Sigmoid colon (tissue), 7 donors: ENCODE data around the gene C10orf62. TPM values are rescaled to one million over a fixed set of nuclear protein-coding genes. Genes with fewer than 3 reads are reported as not detected.

ENCODE experiments used
- DNase-seq: peaks from one replicate; pipeline ENCODE4 v3.0.0-alpha.2; 2019
- H3K27ac ChIP-seq, 4 donors: fragments of 200-600 bp; sonication (generic); one replicate each; pipeline ENCODE4 v1.5.1; 2016 to 2019; ENCODE audit warnings: mild to moderate bottlenecking in 1 of 4
- H3K27me3 ChIP-seq, 3 donors: fragments of 200-600 bp; sonication (generic); one replicate each; pipeline ENCODE4 v1.5.1; 2019; ENCODE audit warnings: mild to moderate bottlenecking in 1 of 3
- H3K36me3 ChIP-seq, 4 donors: fragments of 200-600 bp; sonication (generic); one replicate each; pipeline ENCODE4 v1.5.1; 2016 to 2019
- H3K4me1 ChIP-seq, 4 donors: fragments of 200-600 bp; sonication (generic); one replicate each; pipeline ENCODE4 v1.5.1; 2017 to 2019
- H3K4me3 ChIP-seq, 4 donors: fragments of 200-600 bp; sonication (generic); one replicate each; pipeline ENCODE4 v1.5.1; 2017 to 2019; ENCODE audit warnings: mild to moderate bottlenecking in 2 of 4, moderate library complexity in 1 of 4
- H3K9me3 ChIP-seq, 4 donors: fragments of 200-600 bp in 3 of 4; sonication (generic) in 3 of 4; one replicate each; pipeline versions ENCODE4 v1.5.1 to v1.6.1; 2013 to 2019
- EP300 ChIP-seq, 4 donors: sonication (generic); formaldehyde crosslinking; IDR thresholded peaks; one replicate each; pipeline ENCODE4 v1.6.1; 2017; ENCODE audit warnings: antibody characterized with exemption in 4 of 4
- POLR2A ChIP-seq, 2 donors: fragments of 450-650 bp; IDR thresholded peaks; one replicate each; pipeline ENCODE4 v1.6.1; 2016; ENCODE audit warnings: antibody characterized with exemption in 2 of 2, mild to moderate bottlenecking in 2 of 2, moderate library complexity in 2 of 2
- POLR2AphosphoS5 ChIP-seq, 4 donors: sonication (generic); formaldehyde crosslinking; IDR thresholded peaks; one replicate each; pipeline ENCODE4 v1.6.1; 2017; ENCODE audit warnings: antibody characterized with exemption in 4 of 4
- WGBS, 2 donors: extraction: QIAGEN DNeasy Blood & Tissue Kit; methylation state at CpG; one replicate each; pipeline ENCODE4 v1.1.7; 2013; 5-methylcytosine and 5-hydroxymethylcytosine counted together
- intact Hi-C: fragments of 100-400 bp; cut with DNase I; formaldehyde crosslinking; loops from one replicate; pipeline ENCODE4 v1.15.1; 2023
- polyA plus RNA-seq, 3 donors: library from polyadenylated mRNA; stranded (reverse); fragments of 200-250 nt; gene quantifications; one replicate each; pipeline ENCODE4 v1.2.3, GENCODE V29; 2013
- total RNA-seq, 4 donors: library from RNA; depleted of rRNA; stranded (reverse); fragments of >200 nt; gene quantifications; one replicate each; pipeline ENCODE4 v1.1.0, GENCODE V29; 2016
- TF ChIP-seq, protein P1 (sequence below), 4 experiments: fragments of 450-650 bp in 3 of 4; fragments of 200-600 bp in 1 of 4; IDR thresholded peaks; one replicate each; pipeline ENCODE4 v1.5.1; 2016 to 2019; ENCODE audit warnings: antibody characterized with exemption in 4 of 4, mild to moderate bottlenecking in 3 of 4, moderate library complexity in 2 of 4
- donor health status: healthy with polysubstance abuse.
- donor health status: Bipolar disorder and iron deficiency.
- donor health status: healthy.

C10orf62 gene
- total and polyA plus RNA-seq, 7 donors, result not detected

GRCh38 chr10:97584060-97584797 lies 5.3 kb upstream of the C10orf62 start, which contains the start of gene HOGA1:
Gene HOGA1, plus strand, starts transcription at chr10:97584389. Its CDS starts 315 bp downstream, at chr10:97584704.
- 50 to 63% methylated on average over 5 of the region's 5 CpGs for WGBS, 2 donors
- Histone ChIP-seq H3K27me3 (no peaks in the 10 kb centered on the region), H3K9me3 (no peaks in the 10 kb centered on the region), H3K4me1 (no peaks in the 10 kb centered on the region), H3K36me3 (no peaks in the 10 kb centered on the region), H3K4me3 (no peak within 1 kb of the TSS), H3K27ac (peak within 1 kb of the TSS in 1 of 4 donors; percentile 32)
- DNase-seq, result no peak
- intact Hi-C loops, result no loop called here
- TF ChIP-seq, protein P1, sequence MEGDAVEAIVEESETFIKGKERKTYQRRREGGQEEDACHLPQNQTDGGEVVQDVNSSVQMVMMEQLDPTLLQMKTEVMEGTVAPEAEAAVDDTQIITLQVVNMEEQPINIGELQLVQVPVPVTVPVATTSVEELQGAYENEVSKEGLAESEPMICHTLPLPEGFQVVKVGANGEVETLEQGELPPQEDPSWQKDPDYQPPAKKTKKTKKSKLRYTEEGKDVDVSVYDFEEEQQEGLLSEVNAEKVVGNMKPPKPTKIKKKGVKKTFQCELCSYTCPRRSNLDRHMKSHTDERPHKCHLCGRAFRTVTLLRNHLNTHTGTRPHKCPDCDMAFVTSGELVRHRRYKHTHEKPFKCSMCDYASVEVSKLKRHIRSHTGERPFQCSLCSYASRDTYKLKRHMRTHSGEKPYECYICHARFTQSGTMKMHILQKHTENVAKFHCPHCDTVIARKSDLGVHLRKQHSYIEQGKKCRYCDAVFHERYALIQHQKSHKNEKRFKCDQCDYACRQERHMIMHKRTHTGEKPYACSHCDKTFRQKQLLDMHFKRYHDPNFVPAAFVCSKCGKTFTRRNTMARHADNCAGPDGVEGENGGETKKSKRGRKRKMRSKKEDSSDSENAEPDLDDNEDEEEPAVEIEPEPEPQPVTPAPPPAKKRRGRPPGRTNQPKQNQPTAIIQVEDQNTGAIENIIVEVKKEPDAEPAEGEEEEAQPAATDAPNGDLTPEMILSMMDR (IDR thresholded peaks at IDR 0.05), result no peak
- TF ChIP-seq POLR2A (IDR thresholded peaks at IDR 0.05) (no peak), EP300 (IDR thresholded peaks at IDR 0.05) (no peak), POLR2AphosphoS5 (IDR thresholded peaks at IDR 0.05) (no peak)

DNA sequence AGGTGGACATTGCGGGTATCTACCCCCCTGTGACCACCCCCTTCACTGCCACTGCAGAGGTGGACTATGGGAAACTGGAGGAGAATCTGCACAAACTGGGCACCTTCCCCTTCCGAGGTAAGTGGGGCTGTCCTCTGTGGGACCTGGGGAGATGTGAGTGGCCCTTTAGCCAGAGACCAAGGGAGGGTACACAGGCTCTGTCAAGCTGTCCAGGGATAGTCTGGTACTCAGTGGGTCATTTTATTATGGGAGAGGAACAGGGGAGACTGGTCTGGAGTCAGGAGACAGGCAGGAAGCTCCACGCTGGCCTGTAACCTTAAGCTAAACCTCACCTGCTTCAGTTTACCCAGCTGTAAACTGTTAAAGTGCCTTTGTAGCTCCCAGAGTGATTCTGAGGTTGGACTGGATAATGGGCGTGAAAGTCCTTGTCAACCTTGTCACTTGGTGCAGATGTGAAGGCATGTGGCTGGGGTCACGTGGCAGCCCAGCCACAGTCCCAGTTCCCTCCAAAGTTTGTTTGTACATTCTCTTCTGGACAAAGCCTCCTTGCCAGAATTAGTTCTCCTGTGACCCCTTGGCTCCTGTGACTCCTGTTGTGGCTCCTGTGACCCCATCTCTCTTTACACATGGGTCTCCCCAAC lies 4.6 kb upstream of the C10orf62 start:
- H3K27ac ChIP-seq, result peak overlapping the region in 1 of 4 donors; percentile 32
- H3K36me3 ChIP-seq, result no peaks in the 10 kb centered on the region
- DNase-seq, result no peak
- intact Hi-C loops, result no loop called here
- H3K4me1 ChIP-seq, result no peaks in the 10 kb centered on the region
- WGBS, 2 donors, result 71 to 85% methylated on average over 5 of the region's 5 CpGs
- no peaks in the 10 kb centered on the region for H3K9me3 ChIP-seq
- H3K4me3 ChIP-seq, result no peak overlapping the region
- TF ChIP-seq, protein P1 (IDR thresholded peaks at IDR 0.05), result no peak
- TF ChIP-seq EP300 (IDR thresholded peaks at IDR 0.05) (no peak), POLR2AphosphoS5 (IDR thresholded peaks at IDR 0.05) (no peak), POLR2A (IDR thresholded peaks at IDR 0.05) (no peak)
- H3K27me3 ChIP-seq, result no peaks in the 10 kb centered on the region

DNA sequence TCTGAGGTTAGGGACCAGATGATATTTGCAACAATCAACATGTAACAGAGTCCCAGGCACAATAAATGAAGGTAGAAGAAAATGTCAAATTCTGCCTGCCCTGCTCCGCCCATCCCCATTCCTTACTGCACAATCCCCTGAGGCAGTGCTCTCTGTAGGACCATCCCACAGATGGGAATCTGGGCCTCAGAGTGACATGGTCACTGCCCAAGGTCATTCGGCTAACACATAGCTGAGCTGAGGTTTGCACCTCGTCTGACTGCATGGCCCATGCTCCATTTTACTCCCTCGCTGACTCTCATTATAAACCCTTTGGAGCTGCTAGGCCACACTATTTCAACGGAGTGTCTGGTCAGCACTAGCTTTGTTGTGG lies 4.1 kb upstream of the C10orf62 start:
- no peak for DNase-seq
- 91 to 92% methylated on average over 5 of the region's 5 CpGs for WGBS, 2 donors
- Histone ChIP-seq H3K4me1 (no peaks in the 10 kb centered on the region), H3K27me3 (no peaks in the 10 kb centered on the region), H3K27ac (no peak overlapping the region), H3K4me3 (no peak overlapping the region), H3K9me3 (no peaks in the 10 kb centered on the region), H3K36me3 (no peaks in the 10 kb centered on the region)
- TF ChIP-seq POLR2AphosphoS5 (IDR thresholded peaks at IDR 0.05), result no peak
- TF ChIP-seq EP300 (IDR thresholded peaks at IDR 0.05), result no peak
- TF ChIP-seq POLR2A (IDR thresholded peaks at IDR 0.05), result no peak
- TF ChIP-seq, protein P1 (IDR thresholded peaks at IDR 0.05), result no peak
- intact Hi-C loops, result no loop called here

DNA sequence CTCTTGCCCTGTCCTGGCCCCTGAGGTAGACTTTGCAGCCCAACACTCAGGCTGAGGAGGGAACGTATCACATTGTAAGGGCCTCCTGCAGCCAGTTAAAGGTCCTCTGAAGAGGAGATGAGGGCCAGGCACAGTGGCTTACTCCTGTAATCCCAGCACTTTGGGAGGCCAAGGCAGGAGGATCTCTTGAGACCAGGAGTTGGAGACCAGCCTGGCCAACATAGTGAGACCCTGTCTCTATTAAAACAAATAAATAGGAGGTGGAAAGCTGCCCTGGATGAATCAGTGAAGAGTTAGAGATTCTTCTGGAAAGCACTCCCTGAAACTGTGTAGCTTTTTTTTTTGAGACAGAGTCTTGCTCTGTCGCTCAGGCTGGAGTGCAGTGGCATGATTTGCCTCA lies 2.3 kb upstream of the C10orf62 start:
- Histone ChIP-seq H3K9me3 (no peaks in the 10 kb centered on the region), H3K27me3 (no peaks in the 10 kb centered on the region), H3K27ac (no peak overlapping the region), H3K4me3 (no peak overlapping the region), H3K4me1 (no peaks in the 10 kb centered on the region), H3K36me3 (no peaks in the 10 kb centered on the region)
- TF ChIP-seq, protein P1 (IDR thresholded peaks at IDR 0.05), result no peak
- TF ChIP-seq POLR2AphosphoS5 (IDR thresholded peaks at IDR 0.05) (no peak), POLR2A (IDR thresholded peaks at IDR 0.05) (no peak), EP300 (IDR thresholded peaks at IDR 0.05) (no peak)
- no peak for DNase-seq
- 89 to 93% methylated on average over 2 of the region's 2 CpGs for WGBS, 2 donors
- intact Hi-C loops, result no loop called here
